AG04450 (cell line): Measurements from ENCODE around the gene SHB. TPM values are rescaled to one million over a fixed set of nuclear protein-coding genes. Genes with fewer than 3 reads are reported as not detected.

ENCODE experiments used
- CTCF ChIA-PET: fragments of 300-600, 350-600 bp; formaldehyde crosslinking; extraction: SDS; loops from one replicate; lab custom pipeline; 2022; ENCODE audit warnings: antibody characterized with exemption, inconsistent platforms; lab: Charles Lee
- POLR2A ChIA-PET: fragments of 350-600 bp; formaldehyde crosslinking; extraction: SDS; loops from one replicate; lab custom pipeline; 2021; ENCODE audit warnings: antibody characterized with exemption, inconsistent platforms; lab: Yijun Ruan, JAX
- DNase-seq: peaks from one replicate; pipeline ENCODE4 v3.0.0-alpha.2; 2011; ENCODE audit warnings: low read depth, low spot score
- H3K27ac ChIP-seq: one replicate; pipeline ENCODE4 v1.5.1; 2012; ENCODE audit warnings: low read depth, low read length, control low read depth
- H3K27me3 ChIP-seq: one replicate; pipeline ENCODE4 v1.6.0; 2012; ENCODE audit warnings: low read length; ENCODE audit not compliant: control insufficient read depth, insufficient read depth
- H3K4me3 ChIP-seq: 2 replicates; pipeline ENCODE4 v1.5.1; 2011; ENCODE audit warnings: mild to moderate bottlenecking, low read depth, low read length, control low read depth
- H3K9me3 ChIP-seq: 2 replicates; pipeline ENCODE4 v1.5.1; 2012; ENCODE audit warnings: low read length; ENCODE audit not compliant: control insufficient read depth, insufficient read depth
- polyA plus RNA-seq: library from polyadenylated mRNA; depleted of rRNA; stranded (reverse); fragments of >200 nt; gene quantifications from 2 replicates; pipeline ENCODE4 v1.2.3, GENCODE V29; 2011
- TF ChIP-seq, protein P1 (sequence below): IDR thresholded peaks from 2 replicates; pipeline ENCODE4 v1.5.1; 2011; ENCODE audit warnings: low read depth, low read length, control low read depth, inconsistent platforms

Gene SHB
- polyA plus RNA-seq, 1 experiment, result 16.7 TPM

DNA sequence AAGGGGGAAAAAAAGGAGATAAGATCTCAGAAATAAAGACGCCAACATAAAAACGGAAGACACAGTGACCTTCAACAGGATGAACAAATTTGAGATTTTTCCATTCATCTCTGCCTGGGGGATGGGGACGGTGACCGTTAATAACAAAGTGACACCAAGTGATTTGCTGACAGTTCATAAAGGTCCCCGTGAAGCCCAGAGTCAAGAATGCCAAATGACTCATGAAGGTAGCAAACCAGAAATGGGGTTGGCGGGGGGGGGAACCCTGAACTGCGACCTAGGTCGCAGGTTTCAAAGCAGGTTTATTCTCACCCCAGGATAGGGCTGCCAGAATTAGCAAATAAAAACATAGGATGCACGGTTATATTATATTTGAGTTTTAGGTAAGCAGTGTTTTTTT is 21.1 kb upstream of the SHB start:
- no peaks in the 10 kb centered on the region for H3K9me3 ChIP-seq
- H3K27ac ChIP-seq, result no peak overlapping the region
- peaks cover 2% of the 10 kb centered on the region for H3K27me3 ChIP-seq
- H3K4me3 ChIP-seq, result no peak overlapping the region
- TF ChIP-seq, protein P1, sequence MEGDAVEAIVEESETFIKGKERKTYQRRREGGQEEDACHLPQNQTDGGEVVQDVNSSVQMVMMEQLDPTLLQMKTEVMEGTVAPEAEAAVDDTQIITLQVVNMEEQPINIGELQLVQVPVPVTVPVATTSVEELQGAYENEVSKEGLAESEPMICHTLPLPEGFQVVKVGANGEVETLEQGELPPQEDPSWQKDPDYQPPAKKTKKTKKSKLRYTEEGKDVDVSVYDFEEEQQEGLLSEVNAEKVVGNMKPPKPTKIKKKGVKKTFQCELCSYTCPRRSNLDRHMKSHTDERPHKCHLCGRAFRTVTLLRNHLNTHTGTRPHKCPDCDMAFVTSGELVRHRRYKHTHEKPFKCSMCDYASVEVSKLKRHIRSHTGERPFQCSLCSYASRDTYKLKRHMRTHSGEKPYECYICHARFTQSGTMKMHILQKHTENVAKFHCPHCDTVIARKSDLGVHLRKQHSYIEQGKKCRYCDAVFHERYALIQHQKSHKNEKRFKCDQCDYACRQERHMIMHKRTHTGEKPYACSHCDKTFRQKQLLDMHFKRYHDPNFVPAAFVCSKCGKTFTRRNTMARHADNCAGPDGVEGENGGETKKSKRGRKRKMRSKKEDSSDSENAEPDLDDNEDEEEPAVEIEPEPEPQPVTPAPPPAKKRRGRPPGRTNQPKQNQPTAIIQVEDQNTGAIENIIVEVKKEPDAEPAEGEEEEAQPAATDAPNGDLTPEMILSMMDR, result no peak
- DNase-seq, result no peak
- ChIA-PET POLR2A (no interaction called here), CTCF (interaction anchor here (0.6 to 0.9 kb wide), 2 partner anchors 11 to 19 kb away, joined by 3 read pairs; no protein-coding TSS in a partner anchor)

DNA sequence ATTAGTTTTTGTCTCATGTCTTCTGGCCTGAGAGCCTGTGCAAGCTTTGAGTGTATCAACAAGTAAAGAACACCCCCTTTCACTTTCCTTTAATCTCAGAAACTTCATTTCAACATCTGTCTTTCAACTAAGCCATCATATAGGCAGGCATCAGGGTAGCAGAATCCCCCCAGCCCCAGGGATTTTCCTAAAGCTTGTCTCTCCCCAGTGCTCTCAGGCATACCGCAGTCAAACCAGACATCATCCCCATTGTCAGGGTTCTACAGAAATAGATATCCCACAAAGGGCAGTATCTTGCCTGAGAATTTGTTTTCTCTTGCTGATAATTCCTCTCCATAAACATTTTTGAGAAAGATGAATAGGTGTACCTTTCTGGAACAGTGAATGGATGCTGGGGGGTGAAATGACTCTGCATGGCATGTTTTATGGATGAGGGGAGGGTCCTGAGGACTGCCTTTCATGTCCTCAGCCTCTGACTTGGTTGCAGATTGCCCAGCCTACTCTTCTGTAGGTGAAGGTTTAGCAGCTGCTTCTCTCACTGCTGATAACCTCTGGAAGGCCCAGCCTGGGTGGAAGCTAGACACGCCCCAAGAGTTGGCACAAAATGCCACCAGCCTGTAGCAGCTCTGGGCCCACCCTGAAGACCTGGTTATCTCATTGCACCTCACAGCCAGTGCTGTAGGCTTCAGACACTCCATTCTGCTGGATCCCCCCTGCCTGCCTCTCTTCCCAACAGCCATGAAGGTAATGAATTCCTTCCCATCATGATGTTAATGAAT is 20.5 kb upstream of the SHB start:
- CTCF ChIA-PET, result interaction anchor here (0.6 to 5.2 kb wide), 12 partner anchors 9 to 761 kb away, joined by 3 to 38 read pairs (median 6); no protein-coding TSS in a partner anchor
- no peak for DNase-seq
- TF ChIP-seq, protein P1, result no peak
- H3K9me3 ChIP-seq, result no peaks in the 10 kb centered on the region
- POLR2A ChIA-PET, result no interaction called here
- no peaks in the 10 kb centered on the region for H3K27me3 ChIP-seq
- H3K27ac ChIP-seq, result no peak overlapping the region
- no peak overlapping the region for H3K4me3 ChIP-seq

DNA sequence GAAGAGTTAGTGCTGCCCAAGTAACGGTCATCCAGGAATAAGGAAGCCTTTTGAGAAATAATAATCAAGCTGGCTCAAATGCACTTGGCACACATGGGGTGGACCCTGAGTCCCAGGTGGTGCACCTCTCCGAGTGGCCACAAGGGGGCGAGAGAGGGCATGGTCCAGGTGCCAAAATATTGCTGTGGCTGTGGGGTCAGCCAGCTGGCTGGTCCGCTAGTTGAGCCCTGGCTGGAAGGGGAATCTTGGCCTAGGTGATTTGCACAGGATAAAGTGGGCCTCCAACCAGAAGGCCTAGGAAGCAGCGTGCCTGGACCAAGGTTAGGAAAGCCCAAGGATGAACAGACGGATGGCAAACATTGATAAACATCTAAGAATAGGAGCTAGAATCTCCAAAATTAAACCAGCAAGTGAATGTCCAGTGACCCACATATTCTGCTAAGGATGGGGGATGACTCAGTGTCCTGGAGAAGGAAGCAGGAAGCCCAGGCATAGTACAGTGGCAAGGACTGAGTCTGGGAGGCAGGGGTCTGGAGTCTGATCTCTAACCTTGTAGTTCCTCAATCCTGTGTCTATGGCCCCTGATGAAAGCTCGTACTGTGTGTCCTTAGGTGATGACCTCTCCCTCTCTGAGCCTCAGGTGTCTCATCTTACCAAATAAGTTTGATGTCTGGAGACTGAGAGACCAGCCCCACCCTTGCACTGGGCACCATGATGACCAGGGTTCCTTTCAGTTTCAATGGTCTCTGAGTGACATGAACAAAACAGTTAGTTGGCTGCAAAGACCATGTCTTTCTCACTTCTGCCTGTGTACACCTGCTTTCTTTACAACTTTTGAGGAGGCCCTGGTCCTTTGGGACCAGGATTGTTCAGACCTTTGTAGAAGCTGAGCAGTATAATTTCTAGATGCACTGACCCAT is 19.2 kb upstream of the SHB start:
- Histone ChIP-seq H3K27ac (no peak overlapping the region), H3K4me3 (no peak overlapping the region), H3K27me3 (no peaks in the 10 kb centered on the region), H3K9me3 (no peaks in the 10 kb centered on the region)
- CTCF ChIA-PET, result interaction anchor here (0.6 to 5.2 kb wide), 48 partner anchors 9 to 340 kb away, joined by 3 to 38 read pairs (median 4); no protein-coding TSS in a partner anchor
- POLR2A ChIA-PET, result interaction anchor here (0.7 kb wide), 1 partner anchor 54 kb away, joined by 4 read pairs; no protein-coding TSS in a partner anchor
- no peak for DNase-seq
- TF ChIP-seq, protein P1, result peak; percentile 96

DNA sequence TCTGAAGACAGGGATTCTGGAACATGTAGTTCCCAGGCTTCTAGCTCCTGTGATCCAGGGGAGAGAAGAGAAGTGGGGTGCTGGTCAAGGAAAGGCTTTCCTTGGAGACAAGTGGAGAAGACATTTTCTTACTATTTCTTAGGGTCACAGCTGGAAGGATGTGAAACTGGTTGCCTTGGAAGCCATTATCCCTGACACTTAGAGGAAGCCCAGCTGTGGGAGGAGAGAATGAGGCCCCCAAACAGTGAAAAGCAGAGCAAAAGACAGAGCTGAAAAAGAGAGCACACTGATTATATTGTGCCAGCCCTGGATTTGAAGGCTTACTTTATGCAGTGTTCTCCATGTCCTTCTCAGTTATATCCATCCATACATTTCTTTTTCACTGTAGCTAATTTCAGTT is 17.5 kb upstream of the SHB start:
- ChIA-PET CTCF (interaction anchor here (1.2 to 5.2 kb wide), 6 partner anchors 12 to 173 kb away, joined by 3 to 38 read pairs (median 20); no protein-coding TSS in a partner anchor), POLR2A (no interaction called here)
- TF ChIP-seq, protein P1, result no peak
- Histone ChIP-seq H3K27me3 (no peaks in the 10 kb centered on the region), H3K9me3 (no peaks in the 10 kb centered on the region), H3K27ac (no peak overlapping the region), H3K4me3 (no peak overlapping the region)
- no peak for DNase-seq
